GM06990 (cell line): ENCODE data around the gene FBXL3.

ENCODE experiments used
- DNase-seq: peaks from one replicate; pipeline ENCODE4 v3.0.0-alpha.2; 2011; ENCODE audit not compliant: insufficient read length; ENCODE audit errors: extremely low read depth
- H3K27me3 ChIP-seq: replicated peaks from 2 replicates; pipeline ENCODE4 v1.6.0; 2011; ENCODE audit warnings: low read length; ENCODE audit not compliant: control insufficient read depth, insufficient read depth
- H3K36me3 ChIP-seq: 2 replicates; pipeline ENCODE4 v1.5.1; 2011; ENCODE audit warnings: low read length; ENCODE audit not compliant: control insufficient read depth, insufficient read depth
- H3K4me3 ChIP-seq: replicated peaks from 2 replicates; pipeline ENCODE4 v1.5.1; 2011; ENCODE audit warnings: low read depth, mild to moderate bottlenecking, control low read depth, low read length
- TF ChIP-seq, protein P1 (sequence below): IDR thresholded peaks from 2 replicates; pipeline ENCODE4 v1.5.1; 2011; ENCODE audit warnings: low read length, control low read depth, mild to moderate bottlenecking, inconsistent platforms; ENCODE audit not compliant: insufficient read depth, poor library complexity, severe bottlenecking

Gene FBXL3

DNA sequence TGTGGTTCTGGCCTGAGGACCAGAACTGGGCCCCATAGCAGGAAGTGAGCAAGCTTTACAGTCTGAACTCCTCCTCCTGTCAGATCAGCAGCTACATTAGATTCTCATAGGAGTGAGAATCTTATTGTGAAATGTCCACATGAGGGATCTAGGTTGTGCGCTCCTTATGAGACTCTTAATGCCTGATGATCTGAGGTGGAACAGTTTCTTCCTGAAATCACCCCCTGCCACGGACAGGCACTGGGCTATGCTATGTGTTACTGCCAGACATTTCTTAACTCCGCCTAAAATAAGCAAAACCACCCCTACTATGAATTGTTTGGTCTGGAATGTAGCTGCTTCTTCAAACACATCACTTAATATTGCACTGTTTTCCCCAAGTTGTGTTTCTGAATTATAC is 4.6 kb downstream of the FBXL3 start:
- no peaks in the 10 kb centered on the region; the same call in none of the 2 replicates for H3K36me3 ChIP-seq
- TF ChIP-seq, protein P1, sequence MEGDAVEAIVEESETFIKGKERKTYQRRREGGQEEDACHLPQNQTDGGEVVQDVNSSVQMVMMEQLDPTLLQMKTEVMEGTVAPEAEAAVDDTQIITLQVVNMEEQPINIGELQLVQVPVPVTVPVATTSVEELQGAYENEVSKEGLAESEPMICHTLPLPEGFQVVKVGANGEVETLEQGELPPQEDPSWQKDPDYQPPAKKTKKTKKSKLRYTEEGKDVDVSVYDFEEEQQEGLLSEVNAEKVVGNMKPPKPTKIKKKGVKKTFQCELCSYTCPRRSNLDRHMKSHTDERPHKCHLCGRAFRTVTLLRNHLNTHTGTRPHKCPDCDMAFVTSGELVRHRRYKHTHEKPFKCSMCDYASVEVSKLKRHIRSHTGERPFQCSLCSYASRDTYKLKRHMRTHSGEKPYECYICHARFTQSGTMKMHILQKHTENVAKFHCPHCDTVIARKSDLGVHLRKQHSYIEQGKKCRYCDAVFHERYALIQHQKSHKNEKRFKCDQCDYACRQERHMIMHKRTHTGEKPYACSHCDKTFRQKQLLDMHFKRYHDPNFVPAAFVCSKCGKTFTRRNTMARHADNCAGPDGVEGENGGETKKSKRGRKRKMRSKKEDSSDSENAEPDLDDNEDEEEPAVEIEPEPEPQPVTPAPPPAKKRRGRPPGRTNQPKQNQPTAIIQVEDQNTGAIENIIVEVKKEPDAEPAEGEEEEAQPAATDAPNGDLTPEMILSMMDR = no peak
- no peaks in the 10 kb centered on the region for H3K27me3 ChIP-seq
- no peak for DNase-seq
- H3K4me3 ChIP-seq = no peak overlapping the region

DNA sequence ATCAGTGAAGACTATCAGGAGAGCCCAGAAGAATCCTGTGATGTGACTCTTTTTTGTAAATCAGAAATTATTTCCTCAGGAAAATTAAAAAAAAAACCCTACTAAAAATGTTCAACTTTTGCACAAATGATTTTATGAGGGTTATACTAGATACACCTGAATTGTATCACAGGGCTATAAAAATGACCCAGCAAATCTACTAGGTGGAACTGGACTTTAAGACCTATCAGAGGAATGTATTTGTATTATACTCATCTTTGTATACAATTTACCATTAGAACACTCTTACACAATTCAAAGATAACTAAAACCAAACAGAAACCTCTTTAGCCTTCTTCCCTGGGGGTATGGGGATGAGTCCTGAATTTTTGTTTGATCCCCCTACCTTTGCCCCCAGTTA is 7.2 kb downstream of the FBXL3 start:
- H3K36me3 ChIP-seq = peaks cover 3% of the 10 kb centered on the region
- DNase-seq = no peak
- TF ChIP-seq, protein P1 = no peak
- H3K4me3 ChIP-seq = no peak overlapping the region
- H3K27me3 ChIP-seq = no peaks in the 10 kb centered on the region

- Histone ChIP-seq H3K36me3 (peaks cover 3% of the 10 kb centered on the region; the same call in 1 of the 2 replicates), H3K27me3 (no peaks in the 10 kb centered on the region)
- TF ChIP-seq, protein P1 = no peak
Measured at GRCh38 chr13:77016888-77017623, 9.9 kb downstream of the FBXL3 start.

GRCh38 chr13:77016251-77016812 is 10.6 kb downstream of the FBXL3 start:
- no peaks in the 10 kb centered on the region for H3K27me3 ChIP-seq
- TF ChIP-seq, protein P1 = no peak
- H3K36me3 ChIP-seq = peaks cover 5% of the 10 kb centered on the region; the same call in 1 of the 2 replicates
- no peak for DNase-seq
- no peak overlapping the region for H3K4me3 ChIP-seq

More at GRCh38 chr13:77016888-77017623, 9.9 kb downstream of the FBXL3 start:
- no peak for DNase-seq
- H3K4me3 ChIP-seq = no peak overlapping the region

DNA sequence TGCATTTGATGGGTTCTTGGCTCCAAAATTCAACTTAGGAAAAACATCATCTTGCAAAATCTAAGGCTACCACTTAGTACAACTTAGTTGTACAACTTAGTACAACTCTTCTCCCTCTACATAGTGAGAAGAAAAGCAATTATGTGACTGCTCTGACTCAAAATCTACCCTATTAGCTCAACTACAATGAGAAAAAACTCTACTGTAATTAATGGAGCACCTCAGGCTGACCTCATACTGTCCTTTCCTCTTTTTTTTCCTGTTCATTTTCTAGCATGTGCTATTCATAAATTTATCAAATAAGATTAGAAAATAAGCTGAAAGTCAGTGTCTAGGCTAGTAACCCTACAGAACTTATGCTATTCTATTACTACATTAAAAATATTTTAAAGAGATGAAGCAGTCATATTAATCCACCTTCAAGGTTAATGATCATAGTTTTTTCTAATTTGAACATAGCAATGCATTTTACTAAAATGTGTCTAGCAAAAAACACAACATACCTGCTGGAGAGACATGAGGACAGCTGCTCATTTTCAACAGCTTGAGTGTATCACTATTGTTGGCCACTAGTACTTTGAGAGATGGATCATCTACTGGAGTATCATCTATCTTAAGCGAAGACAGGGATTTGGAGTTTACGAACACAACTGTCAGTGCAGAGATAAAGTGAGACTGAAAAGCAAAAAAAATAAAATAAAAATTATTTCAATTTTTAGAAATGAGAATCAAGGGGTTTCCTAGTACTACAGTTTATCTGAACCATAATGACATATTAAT is 11.9 kb downstream of the FBXL3 start:
- no peak for DNase-seq
- H3K4me3 ChIP-seq = no peak overlapping the region
- H3K36me3 ChIP-seq = peaks cover 9% of the 10 kb centered on the region
- TF ChIP-seq, protein P1 = no peak
- H3K27me3 ChIP-seq = no peaks in the 10 kb centered on the region
